Vagina (tissue), 2 donors: ENCODE results near the gene LRP2.

ENCODE experiments used
- POLR2A ChIP-seq, 2 donors: fragments of 450-650 bp; IDR thresholded peaks; one replicate each; pipeline ENCODE4 v1.6.1; 2017; ENCODE audit warnings: antibody characterized with exemption in 2 of 2, mild to moderate bottlenecking in 2 of 2, moderate library complexity in 2 of 2
- POLR2AphosphoS5 ChIP-seq, 2 donors: sonication (generic); formaldehyde crosslinking; IDR thresholded peaks; one replicate each; pipeline ENCODE4 v1.9.0; 2017; ENCODE audit warnings: antibody characterized with exemption in 2 of 2, mild to moderate bottlenecking in 2 of 2, low read depth in 1 of 2; ENCODE audit not compliant: insufficient read depth in 1 of 2
- TF ChIP-seq, protein P1 (sequence below), 3 experiments: fragments of 450-650 bp in 2 of 3; fragments of 200-600 bp in 1 of 3; sonication (generic) in 1 of 3; IDR thresholded peaks; one replicate each; pipeline ENCODE4 v1.5.1; 2017 to 2019; ENCODE audit warnings: antibody characterized with exemption in 3 of 3, mild to moderate bottlenecking in 2 of 3, moderate library complexity in 2 of 3

DNA sequence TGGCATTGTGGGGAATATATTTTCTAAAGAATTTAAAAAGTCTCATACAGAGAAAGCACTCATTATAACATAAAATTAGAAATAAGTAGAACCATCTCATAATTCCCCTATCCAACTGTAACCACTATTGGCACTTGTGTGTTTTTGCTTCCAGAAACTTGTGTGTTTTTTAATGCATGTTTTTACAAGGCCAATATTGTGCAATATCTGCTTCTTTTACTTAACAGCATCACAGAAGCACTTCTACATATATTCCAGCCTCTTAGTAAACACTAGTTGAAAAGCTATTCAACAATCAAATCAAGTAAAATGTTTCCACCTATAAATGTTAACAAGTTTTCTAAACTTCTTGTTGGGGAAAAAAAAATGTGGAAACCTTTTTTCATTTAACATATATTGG lies 132.7 kb downstream of the LRP2 start:
- TF ChIP-seq, protein P1, sequence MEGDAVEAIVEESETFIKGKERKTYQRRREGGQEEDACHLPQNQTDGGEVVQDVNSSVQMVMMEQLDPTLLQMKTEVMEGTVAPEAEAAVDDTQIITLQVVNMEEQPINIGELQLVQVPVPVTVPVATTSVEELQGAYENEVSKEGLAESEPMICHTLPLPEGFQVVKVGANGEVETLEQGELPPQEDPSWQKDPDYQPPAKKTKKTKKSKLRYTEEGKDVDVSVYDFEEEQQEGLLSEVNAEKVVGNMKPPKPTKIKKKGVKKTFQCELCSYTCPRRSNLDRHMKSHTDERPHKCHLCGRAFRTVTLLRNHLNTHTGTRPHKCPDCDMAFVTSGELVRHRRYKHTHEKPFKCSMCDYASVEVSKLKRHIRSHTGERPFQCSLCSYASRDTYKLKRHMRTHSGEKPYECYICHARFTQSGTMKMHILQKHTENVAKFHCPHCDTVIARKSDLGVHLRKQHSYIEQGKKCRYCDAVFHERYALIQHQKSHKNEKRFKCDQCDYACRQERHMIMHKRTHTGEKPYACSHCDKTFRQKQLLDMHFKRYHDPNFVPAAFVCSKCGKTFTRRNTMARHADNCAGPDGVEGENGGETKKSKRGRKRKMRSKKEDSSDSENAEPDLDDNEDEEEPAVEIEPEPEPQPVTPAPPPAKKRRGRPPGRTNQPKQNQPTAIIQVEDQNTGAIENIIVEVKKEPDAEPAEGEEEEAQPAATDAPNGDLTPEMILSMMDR (IDR thresholded peaks at IDR 0.05) = no peak
- TF ChIP-seq POLR2A (IDR thresholded peaks at IDR 0.05) (no peak), POLR2AphosphoS5 (IDR thresholded peaks at IDR 0.05; ENCODE audit: insufficient read depth in 1 of 2, low read depth in 1 of 2) (no peak)
